Mucosa of gallbladder (tissue), 1 donor: ENCODE data around the gene VCX2. TPM values are rescaled to one million over a fixed set of nuclear protein-coding genes. Genes with fewer than 3 reads are reported as not detected.
"Not testable (repeated sequence)": the region's sequence is repeated elsewhere in the genome, so short reads cannot be mapped to it uniquely, and the experiment has no call there.

Experiments used
- DNase-seq: peaks from one replicate; pipeline ENCODE4 v3.0.0-alpha.2; 2020; ENCODE audit warnings: low spot score
- total RNA-seq: library from RNA; stranded (reverse); gene quantifications from one replicate; pipeline ENCODE4 v1.2.1, GENCODE V29; 2021
- donor health status: DM: no; HTN: no; CAD: no.

VCX2 gene
- total RNA-seq, 1 donor from 2014 or later: not detected

DNA sequence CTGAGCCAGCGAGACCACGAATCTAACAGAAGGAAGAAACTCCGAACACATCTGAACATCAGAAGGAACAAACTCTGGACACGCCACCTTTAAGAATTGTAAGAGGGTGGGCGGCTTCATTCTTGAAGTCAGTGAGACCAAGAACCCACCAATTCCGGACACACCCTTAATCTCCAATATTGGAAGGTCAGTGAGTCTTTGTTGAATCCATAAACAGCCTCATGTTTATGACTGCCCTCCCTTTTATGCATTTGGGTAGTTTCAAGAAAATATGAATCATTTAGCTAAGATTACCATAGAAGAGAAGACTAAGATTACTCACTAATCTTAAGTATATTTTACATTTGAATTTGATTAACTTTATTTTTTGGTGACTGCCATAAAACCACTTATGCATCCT lies 48.5 kb downstream of the VCX2 start:
- DNase-seq: no peak

DNA sequence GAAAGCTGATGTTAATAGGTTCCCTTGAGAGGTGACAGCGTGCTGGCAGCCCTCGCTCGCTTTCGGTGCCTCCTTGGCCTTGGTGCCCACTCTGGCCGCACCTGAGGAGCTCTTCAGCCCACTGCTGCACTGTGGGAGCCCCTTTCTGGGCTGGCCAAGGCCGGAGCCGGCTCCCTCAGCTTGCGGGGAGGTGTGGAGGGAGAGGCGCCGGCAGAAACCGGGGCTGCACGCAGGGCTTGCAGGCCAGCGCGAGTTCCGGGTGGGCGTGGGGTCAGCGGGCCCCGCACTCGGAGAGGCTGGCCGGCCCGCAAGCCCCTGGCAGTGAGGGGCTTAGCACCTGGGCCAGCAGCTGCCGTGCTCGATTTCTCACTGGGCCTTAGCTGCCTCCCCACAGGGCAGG lies 49.7 kb downstream of the VCX2 start:
- DNase-seq: not testable (repeated sequence)

Other genes starting within 250 kb of the VCX2 start
- gene PNPLA4, start 243.9 kb downstream of the VCX2 start, total RNA-seq: 18.9 TPM